GM23248 (cell line): Measurements from ENCODE around the gene MAN1B1. TPM values are rescaled to one million over a fixed set of nuclear protein-coding genes. Genes with fewer than 3 reads are reported as not detected.

Experiments used
- DNase-seq: peaks from one replicate; pipeline ENCODE4 v3.0.0-alpha.2; 2015
- H2AFZ ChIP-seq: fragments of 200-600 bp; sonication (generic); 2 replicates; pipeline ENCODE4 v1.6.1; 2016; ENCODE audit warnings: antibody characterized with exemption
- H3F3A ChIP-seq: fragments of 200-600 bp; sonication (generic); 2 replicates; pipeline ENCODE4 v1.6.1; 2016; ENCODE audit warnings: mild to moderate bottlenecking, antibody characterized with exemption, mixed run types; ENCODE audit not compliant: insufficient read depth
- H3K27ac ChIP-seq: fragments of 200-600 bp; sonication (generic); 2 replicates; pipeline ENCODE4 v1.5.1; 2016; ENCODE audit warnings: mild to moderate bottlenecking
- H3K27me3 ChIP-seq: fragments of 200-600 bp; sonication (generic); replicated peaks from 2 replicates; pipeline ENCODE4 v1.6.1; 2016; ENCODE audit warnings: mild to moderate bottlenecking; ENCODE audit not compliant: insufficient read depth
- H3K36me3 ChIP-seq: fragments of 200-600 bp; sonication (generic); 2 replicates; pipeline ENCODE4 v1.6.1; 2016; ENCODE audit warnings: low read depth, mild to moderate bottlenecking
- H3K4me1 ChIP-seq: fragments of 200-600 bp; sonication (generic); 2 replicates; pipeline ENCODE4 v1.6.1; 2016; ENCODE audit warnings: mild to moderate bottlenecking; ENCODE audit not compliant: insufficient read depth
- H3K4me2 ChIP-seq: fragments of 200-600 bp; sonication (generic); one replicate; pipeline ENCODE4 v1.6.1; 2016; ENCODE audit warnings: mild to moderate bottlenecking; ENCODE audit not compliant: unreplicated experiment
- H3K4me3 ChIP-seq: fragments of 200-600 bp; sonication (generic); 2 replicates; pipeline ENCODE4 v1.5.1; 2016; ENCODE audit warnings: mild to moderate bottlenecking
- H3K79me2 ChIP-seq: fragments of 200-600 bp; sonication (generic); 2 replicates; pipeline ENCODE4 v1.6.1; 2016; ENCODE audit warnings: mild to moderate bottlenecking; ENCODE audit not compliant: insufficient read depth
- H3K9ac ChIP-seq: fragments of 200-600 bp; sonication (generic); 2 replicates; pipeline ENCODE4 v1.6.1; 2016; ENCODE audit warnings: mild to moderate bottlenecking
- H3K9me2 ChIP-seq: fragments of 200-600 bp; sonication (generic); 2 replicates; pipeline ENCODE4 v1.6.1; 2016; ENCODE audit warnings: mixed run types, mild to moderate bottlenecking, moderate library complexity; ENCODE audit not compliant: insufficient read depth
- H3K9me3 ChIP-seq: fragments of 200-600 bp; sonication (generic); one replicate; pipeline ENCODE4 v1.6.1; 2017; ENCODE audit warnings: low read depth
- H4K20me1 ChIP-seq: fragments of 200-600 bp; sonication (generic); 2 replicates; pipeline ENCODE4 v1.6.0; 2016; ENCODE audit not compliant: insufficient read depth
- EZH2 ChIP-seq: fragments of 200-600 bp; sonication (generic); IDR thresholded peaks from 2 replicates; pipeline ENCODE4 v1.6.1; 2018; ENCODE audit warnings: antibody characterized with exemption, mild to moderate bottlenecking; ENCODE audit not compliant: insufficient read depth, poor library complexity, severe bottlenecking
- EZH2phosphoT487 ChIP-seq: fragments of 200-600 bp; sonication (generic); IDR thresholded peaks from 2 replicates; pipeline ENCODE4 v1.6.1; 2018; ENCODE audit warnings: antibody characterized with exemption, moderate library complexity, mild to moderate bottlenecking, low read depth; ENCODE audit not compliant: insufficient read depth
- WGBS, 2 experiments: methylation state at CpG; one replicate each; pipeline ENCODE4 v1.1.6; 2015 to 2017; ENCODE audit warnings: low lambda C conversion rate in 2 of 2, low coverage in 1 of 2; ENCODE audit errors: missing lambda C conversion rate in 2 of 2; 5-methylcytosine and 5-hydroxymethylcytosine counted together
- in situ Hi-C: fragments of 300-500 bp; cut with MboI; formaldehyde crosslinking; loops from 2 replicates; pipeline ENCODE4 v1.15.0; 2020
- polyA plus RNA-seq: library from polyadenylated mRNA; unstranded; fragments of >200 nt; fragmentation: Nextera tagmentation; extraction: Ambion mirVana; gene quantifications from 2 replicates; pipeline ENCODE4 v1.2.1, GENCODE V29; 2016
- total RNA-seq: library from RNA; depleted of rRNA; stranded (reverse); fragments of >200 nt; shearing (Covaris generic); gene quantifications from 2 replicates; pipeline ENCODE4 v1.2.3, GENCODE V29; 2014

The MAN1B1 gene
- total and polyA plus RNA-seq, 2 experiments from 2014 or later: 101 to 136 TPM

DNA sequence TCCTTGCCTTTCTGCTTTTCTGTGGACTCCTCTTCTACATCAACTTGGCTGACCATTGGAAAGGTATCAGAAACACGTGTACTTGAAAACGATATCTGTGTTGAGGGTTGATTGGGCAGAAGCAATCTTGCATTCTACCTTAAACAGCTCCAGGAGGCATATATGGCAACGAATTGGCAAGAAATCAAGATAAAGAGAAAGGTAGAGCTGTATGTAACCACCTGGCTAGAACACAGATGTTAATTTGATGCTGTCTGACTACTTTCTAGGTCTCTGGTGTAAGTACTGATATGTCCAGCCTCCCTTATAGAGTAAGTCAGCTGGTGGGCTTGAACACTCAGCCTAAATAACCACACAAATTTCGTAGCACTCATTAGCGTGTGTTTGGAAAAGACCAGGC is 1.3 kb downstream of the MAN1B1 start:
- peaks cover 5% of the 10 kb centered on the region; the same call in 1 of the 2 replicates for H3K36me3 ChIP-seq
- 91% methylated on average over 5 of the region's 5 CpGs for WGBS, 2 experiments
- no peak for DNase-seq
- no peaks in the 10 kb centered on the region for H3K9me2 ChIP-seq
- H3K9me3 ChIP-seq: no peaks in the 10 kb centered on the region
- H3K4me1 ChIP-seq: peaks cover 28% of the 10 kb centered on the region
- no peaks in the 10 kb centered on the region for H3K27me3 ChIP-seq
- H4K20me1 ChIP-seq: no peaks in the 10 kb centered on the region
- no peak overlapping the region for H3K27ac ChIP-seq
- H3K4me3 ChIP-seq: peak overlapping the region; percentile 79
- peak overlapping the region; percentile 93 for H3K4me2 ChIP-seq
- peak overlapping the region; percentile 72; the same call in 1 of the 2 replicates for H2AFZ ChIP-seq
- H3K79me2 ChIP-seq: peaks cover 44% of the 10 kb centered on the region
- in situ Hi-C loops: no loop called here
- H3F3A ChIP-seq: peaks cover 21% of the 10 kb centered on the region
- TF ChIP-seq EZH2: no peak
- no peak for TF ChIP-seq EZH2phosphoT487
- H3K9ac ChIP-seq: peak overlapping the region; percentile 92; the same call in 1 of the 2 replicates

DNA sequence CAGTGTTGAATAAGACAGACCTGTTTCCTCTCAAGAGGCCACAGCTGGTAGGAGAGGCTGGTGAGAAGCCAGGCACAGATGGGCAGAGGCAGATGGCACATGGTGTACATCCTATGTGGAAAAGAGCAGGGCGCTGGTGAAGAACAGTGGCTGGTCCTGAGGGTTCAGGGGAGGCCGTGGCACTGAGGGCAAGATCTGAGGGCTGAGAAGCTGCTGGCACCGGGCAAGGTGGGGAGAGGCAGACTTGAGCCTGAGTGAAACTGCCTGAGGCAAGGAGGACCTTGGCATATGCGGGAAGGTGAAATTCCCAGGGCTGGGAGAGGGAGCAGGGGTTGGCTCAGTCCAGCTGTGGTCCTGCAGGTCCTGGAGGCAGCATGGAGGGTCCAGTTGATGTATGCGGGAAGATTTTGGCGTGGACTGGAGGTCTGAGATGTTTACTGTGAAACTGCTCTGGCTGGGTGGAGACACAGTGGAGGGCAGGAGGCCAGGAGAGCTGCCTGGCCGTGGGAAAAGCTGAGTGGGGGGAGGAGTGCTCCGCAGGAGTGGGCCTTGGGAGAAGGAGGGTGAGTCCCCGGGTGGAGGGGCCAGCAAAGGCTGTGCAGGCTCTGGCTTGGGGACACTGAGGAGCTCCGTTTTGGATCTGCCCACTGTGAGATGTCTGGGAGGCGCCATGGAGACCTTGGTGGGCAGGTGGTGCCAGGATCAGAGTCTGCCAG is 2.6 kb downstream of the MAN1B1 start:
- H3K9me3 ChIP-seq: no peaks in the 10 kb centered on the region
- H2AFZ ChIP-seq: no peak overlapping the region
- no peak overlapping the region for H3K4me3 ChIP-seq
- H4K20me1 ChIP-seq: no peaks in the 10 kb centered on the region
- peaks cover 44% of the 10 kb centered on the region for H3K79me2 ChIP-seq
- peaks cover 11% of the 10 kb centered on the region; the same call in 1 of the 2 replicates for H3F3A ChIP-seq
- no peak overlapping the region for H3K27ac ChIP-seq
- H3K9ac ChIP-seq: no peak overlapping the region
- no peak overlapping the region for H3K4me2 ChIP-seq
- no peaks in the 10 kb centered on the region for H3K27me3 ChIP-seq
- DNase-seq: no peak
- peaks cover 18% of the 10 kb centered on the region for H3K4me1 ChIP-seq
- 59 to 60% methylated on average over 11 of the region's 11 CpGs for WGBS, 2 experiments
- no peaks in the 10 kb centered on the region for H3K9me2 ChIP-seq
- no peak for TF ChIP-seq EZH2phosphoT487
- TF ChIP-seq EZH2: no peak
- in situ Hi-C loops: no loop called here
- peaks cover 5% of the 10 kb centered on the region; the same call in 1 of the 2 replicates for H3K36me3 ChIP-seq

DNA sequence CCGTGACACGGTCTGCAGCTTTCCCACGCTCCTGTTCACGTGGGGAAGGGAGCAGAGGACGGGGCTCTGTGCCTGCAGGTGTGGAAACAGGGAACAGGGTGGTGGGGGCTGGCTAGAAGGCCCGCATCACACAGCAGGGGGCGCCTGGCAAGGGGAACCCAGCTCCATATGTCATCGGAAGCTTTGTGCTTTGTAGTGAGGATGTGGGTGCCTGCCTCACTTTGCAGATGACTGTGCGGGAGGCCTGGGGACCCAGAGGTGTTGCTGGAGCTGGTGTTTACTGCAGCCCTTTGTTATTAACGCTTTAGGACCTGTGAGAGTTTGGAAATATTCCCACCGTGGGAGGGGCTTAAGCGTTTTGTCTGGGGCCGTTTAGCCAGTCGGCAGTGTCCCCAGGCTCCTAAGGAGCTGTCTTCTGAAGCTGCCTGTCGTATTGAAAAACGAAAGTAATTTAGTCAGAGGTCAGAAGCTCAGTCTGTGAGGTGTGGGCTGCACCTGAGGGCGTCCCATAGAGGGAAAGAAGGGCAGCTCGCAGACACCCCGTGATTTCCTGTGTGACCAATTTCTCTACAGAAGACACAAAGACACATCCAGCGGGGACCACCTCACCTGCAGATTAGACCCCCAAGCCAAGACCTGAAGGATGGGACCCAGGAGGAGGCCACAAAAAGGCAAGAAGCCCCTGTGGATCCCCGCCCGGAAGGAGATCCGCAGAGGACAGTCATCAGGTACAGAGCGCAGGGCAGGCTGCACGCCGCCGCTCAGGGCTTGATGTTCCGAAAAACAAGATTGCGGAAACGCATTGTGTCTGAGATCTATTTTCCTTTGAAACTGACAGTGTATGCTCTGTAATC is 9.1 kb downstream of the MAN1B1 start:
- no peak overlapping the region for H3K4me2 ChIP-seq
- in situ Hi-C loops: no loop called here

DNA sequence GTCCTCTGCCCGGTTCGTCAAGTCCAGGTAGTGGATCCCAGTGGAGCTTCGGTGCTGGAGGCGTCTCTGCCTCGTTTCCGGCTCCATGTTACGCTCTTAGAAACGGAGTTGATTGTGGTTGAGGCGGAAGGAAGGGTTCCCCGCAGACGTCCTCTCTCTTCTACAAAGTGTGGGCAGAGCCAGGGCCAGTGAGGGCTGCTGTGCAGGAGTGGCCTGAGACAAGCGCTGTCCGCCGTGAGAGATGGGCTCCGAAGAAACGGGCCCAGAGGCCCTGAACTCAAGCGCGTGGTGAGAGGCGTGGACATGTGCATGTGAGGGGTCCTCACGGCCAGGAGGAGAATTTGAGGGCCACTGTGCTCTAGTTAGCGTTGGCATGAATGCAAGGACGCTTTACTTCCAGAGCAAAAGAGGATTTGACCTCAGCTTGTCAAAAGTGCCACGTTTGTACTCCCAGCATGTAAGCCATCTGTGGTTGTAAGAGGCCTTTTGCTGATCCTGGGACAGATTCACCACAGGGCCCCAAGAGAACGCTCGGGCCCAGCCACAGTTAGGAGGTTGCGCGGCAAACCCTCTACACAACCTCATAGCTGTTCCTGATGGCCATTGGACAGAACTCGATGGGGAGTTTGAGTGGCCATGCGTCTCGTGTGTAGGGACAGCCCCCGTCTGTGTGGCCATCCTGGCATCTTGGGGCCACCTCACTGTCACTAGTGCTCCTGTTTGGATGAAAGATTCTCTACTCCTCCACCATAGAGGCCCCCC is 10.2 kb downstream of the MAN1B1 start:
- no peak overlapping the region for H3K4me2 ChIP-seq
- H3K79me2 ChIP-seq: peaks cover 7% of the 10 kb centered on the region; the same call in 1 of the 2 replicates
- in situ Hi-C loops: no loop called here
- no peak overlapping the region for H3K9ac ChIP-seq
- no peak overlapping the region for H2AFZ ChIP-seq
- no peaks in the 10 kb centered on the region for H3K4me1 ChIP-seq
- H3K4me3 ChIP-seq: no peak overlapping the region
- TF ChIP-seq EZH2phosphoT487 (no peak), EZH2 (no peak)
- H3F3A ChIP-seq: no peaks in the 10 kb centered on the region
- no peaks in the 10 kb centered on the region for H3K9me3 ChIP-seq
- DNase-seq: no peak
- H3K9me2 ChIP-seq: no peaks in the 10 kb centered on the region
- WGBS, 2 experiments: 94% methylated on average over 31 of the region's 31 CpGs
- H3K27ac ChIP-seq: no peak overlapping the region
- H3K27me3 ChIP-seq: no peaks in the 10 kb centered on the region
- peaks cover 1% of the 10 kb centered on the region; the same call in 1 of the 2 replicates for H3K36me3 ChIP-seq
- no peaks in the 10 kb centered on the region for H4K20me1 ChIP-seq

More for the DNA sequence above, 9.1 kb downstream of the MAN1B1 start:
- DNase-seq: no peak
- no peaks in the 10 kb centered on the region for H3K9me2 ChIP-seq
- no peak overlapping the region for H3K27ac ChIP-seq
- no peak overlapping the region for H3K9ac ChIP-seq
- no peaks in the 10 kb centered on the region for H3F3A ChIP-seq
- WGBS, 2 experiments: 78 to 80% methylated on average over 30 of the region's 30 CpGs
- no peaks in the 10 kb centered on the region for H3K9me3 ChIP-seq
- H3K4me3 ChIP-seq: no peak overlapping the region
- no peak overlapping the region for H2AFZ ChIP-seq
- TF ChIP-seq EZH2phosphoT487: no peak
- no peak for TF ChIP-seq EZH2
- no peaks in the 10 kb centered on the region for H3K27me3 ChIP-seq
- H3K4me1 ChIP-seq: no peaks in the 10 kb centered on the region
- H3K79me2 ChIP-seq: peaks cover 15% of the 10 kb centered on the region; the same call in 1 of the 2 replicates
- no peaks in the 10 kb centered on the region for H4K20me1 ChIP-seq
- H3K36me3 ChIP-seq: peaks cover 5% of the 10 kb centered on the region; the same call in 1 of the 2 replicates
